H1 (cell line): ENCODE data around the gene TRA2A.
"Not testable (repeated sequence)": the region's sequence is repeated elsewhere in the genome, so short reads cannot be mapped to it uniquely, and the experiment has no call there.

Experiments
- EP300 ChIP-seq, 2 experiments: IDR thresholded peaks; 1 replicate in 1 of 2; 2 replicates in 1 of 2; pipeline ENCODE4 v1.6.1; 2011 to 2012; ENCODE audit warnings: low read depth in 2 of 2, low read length in 2 of 2, mild to moderate bottlenecking in 2 of 2, borderline replicate concordance in 1 of 2, inconsistent platforms in 1 of 2, moderate library complexity in 1 of 2
- EZH2 ChIP-seq: fragments of 200-600 bp; sonication (generic); IDR thresholded peaks from 2 replicates; pipeline ENCODE4 v1.7.1; 2012; ENCODE audit warnings: low read depth, mild to moderate bottlenecking, moderate library complexity, low read length, inconsistent platforms; ENCODE audit not compliant: severe bottlenecking
- HDAC6 ChIP-seq: IDR thresholded peaks from one replicate; pipeline ENCODE4 v1.7.1; 2012; ENCODE audit warnings: low read depth, mild to moderate bottlenecking, inconsistent platforms, low read length, moderate library complexity
- JUND ChIP-seq: IDR thresholded peaks from 2 replicates; pipeline ENCODE4 v1.6.1; 2011; ENCODE audit warnings: mild to moderate bottlenecking, improper control_type of control experiment, low read length
- MAFK ChIP-seq: IDR thresholded peaks from 2 replicates; pipeline ENCODE4 v1.6.1; 2012; ENCODE audit warnings: low read depth, mild to moderate bottlenecking, improper control_type of control experiment, low read length
- POLR2A ChIP-seq, 2 experiments: IDR thresholded peaks; 1 replicate in 1 of 2; 2 replicates in 1 of 2; pipeline ENCODE4 v1.6.1; 2011; ENCODE audit warnings: low read depth in 2 of 2, low read length in 2 of 2, mild to moderate bottlenecking in 2 of 2; ENCODE audit errors: control extremely low read depth in 1 of 2
- POU5F1 ChIP-seq: IDR thresholded peaks from 2 replicates; pipeline ENCODE4 v1.6.1; 2011; ENCODE audit warnings: low read depth, mild to moderate bottlenecking, low read length, moderate library complexity
- RFX5 ChIP-seq: IDR thresholded peaks from 2 replicates; pipeline ENCODE4 v1.6.1; 2011; ENCODE audit warnings: low read depth, low read length, improper control_type of control experiment, borderline replicate concordance
- TBP ChIP-seq: IDR thresholded peaks from 2 replicates; pipeline ENCODE4 v1.6.1; 2011; ENCODE audit warnings: low read depth, low read length, improper control_type of control experiment
- TF ChIP-seq, protein P1 (sequence below), 3 experiments: IDR thresholded peaks; 1 replicate in 2 of 3; 2 replicates in 1 of 3; pipeline versions ENCODE4 v1.5.1 to v1.6.1; 2011; ENCODE audit warnings: low read length in 3 of 3, mild to moderate bottlenecking in 3 of 3, inconsistent platforms in 2 of 3, low read depth in 1 of 3, moderate library complexity in 1 of 3; ENCODE audit not compliant: insufficient read depth in 1 of 3; ENCODE audit errors: control extremely low read depth in 1 of 3

DNA sequence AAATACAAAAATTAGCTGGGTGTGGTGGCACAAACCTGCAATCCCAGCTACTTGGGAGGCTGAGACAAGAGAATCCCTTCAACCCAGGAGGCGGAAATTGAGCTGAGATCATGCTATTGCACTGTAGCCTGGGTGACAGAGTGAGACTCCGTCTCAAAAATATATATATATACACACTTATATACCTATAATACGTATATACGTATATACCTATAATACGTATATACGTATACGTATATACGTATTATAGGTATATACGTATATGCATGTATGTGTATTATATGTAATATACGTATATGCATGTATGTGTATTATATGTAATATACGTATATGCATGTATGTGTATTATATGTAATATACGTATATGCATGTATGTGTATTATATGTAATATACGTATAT, 43.1 kb downstream of the TRA2A start:
- TF ChIP-seq, protein P1, sequence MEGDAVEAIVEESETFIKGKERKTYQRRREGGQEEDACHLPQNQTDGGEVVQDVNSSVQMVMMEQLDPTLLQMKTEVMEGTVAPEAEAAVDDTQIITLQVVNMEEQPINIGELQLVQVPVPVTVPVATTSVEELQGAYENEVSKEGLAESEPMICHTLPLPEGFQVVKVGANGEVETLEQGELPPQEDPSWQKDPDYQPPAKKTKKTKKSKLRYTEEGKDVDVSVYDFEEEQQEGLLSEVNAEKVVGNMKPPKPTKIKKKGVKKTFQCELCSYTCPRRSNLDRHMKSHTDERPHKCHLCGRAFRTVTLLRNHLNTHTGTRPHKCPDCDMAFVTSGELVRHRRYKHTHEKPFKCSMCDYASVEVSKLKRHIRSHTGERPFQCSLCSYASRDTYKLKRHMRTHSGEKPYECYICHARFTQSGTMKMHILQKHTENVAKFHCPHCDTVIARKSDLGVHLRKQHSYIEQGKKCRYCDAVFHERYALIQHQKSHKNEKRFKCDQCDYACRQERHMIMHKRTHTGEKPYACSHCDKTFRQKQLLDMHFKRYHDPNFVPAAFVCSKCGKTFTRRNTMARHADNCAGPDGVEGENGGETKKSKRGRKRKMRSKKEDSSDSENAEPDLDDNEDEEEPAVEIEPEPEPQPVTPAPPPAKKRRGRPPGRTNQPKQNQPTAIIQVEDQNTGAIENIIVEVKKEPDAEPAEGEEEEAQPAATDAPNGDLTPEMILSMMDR (IDR thresholded peaks at IDR 0.05; ENCODE audit: control extremely low read depth in 1 of 3, insufficient read depth in 1 of 3, low read depth in 1 of 3, low read length in 3 of 3), result not testable (repeated sequence)
- not testable (repeated sequence) for TF ChIP-seq EZH2; TBP; EP300 (IDR thresholded peaks at IDR 0.05; ENCODE audit: borderline replicate concordance in 1 of 2, low read depth in 2 of 2, low read length in 2 of 2); HDAC6; POU5F1; JUND; RFX5; POLR2A (IDR thresholded peaks at IDR 0.05; ENCODE audit: control extremely low read depth in 1 of 2, low read depth in 2 of 2, low read length in 2 of 2); MAFK
